ENCODE data around the gene TFF3.

GRCh38 chr21:42288962-42289361, 26.2 kb downstream of the TFF3 start:
- TF ChIP-seq, protein P1, sequence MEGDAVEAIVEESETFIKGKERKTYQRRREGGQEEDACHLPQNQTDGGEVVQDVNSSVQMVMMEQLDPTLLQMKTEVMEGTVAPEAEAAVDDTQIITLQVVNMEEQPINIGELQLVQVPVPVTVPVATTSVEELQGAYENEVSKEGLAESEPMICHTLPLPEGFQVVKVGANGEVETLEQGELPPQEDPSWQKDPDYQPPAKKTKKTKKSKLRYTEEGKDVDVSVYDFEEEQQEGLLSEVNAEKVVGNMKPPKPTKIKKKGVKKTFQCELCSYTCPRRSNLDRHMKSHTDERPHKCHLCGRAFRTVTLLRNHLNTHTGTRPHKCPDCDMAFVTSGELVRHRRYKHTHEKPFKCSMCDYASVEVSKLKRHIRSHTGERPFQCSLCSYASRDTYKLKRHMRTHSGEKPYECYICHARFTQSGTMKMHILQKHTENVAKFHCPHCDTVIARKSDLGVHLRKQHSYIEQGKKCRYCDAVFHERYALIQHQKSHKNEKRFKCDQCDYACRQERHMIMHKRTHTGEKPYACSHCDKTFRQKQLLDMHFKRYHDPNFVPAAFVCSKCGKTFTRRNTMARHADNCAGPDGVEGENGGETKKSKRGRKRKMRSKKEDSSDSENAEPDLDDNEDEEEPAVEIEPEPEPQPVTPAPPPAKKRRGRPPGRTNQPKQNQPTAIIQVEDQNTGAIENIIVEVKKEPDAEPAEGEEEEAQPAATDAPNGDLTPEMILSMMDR (IDR thresholded peaks at IDR 0.05 in 8 of 11, conservative IDR thresholded peaks at IDR 0.05 in 3 of 11): no peak
- TF ChIP-seq POLR2AphosphoS5 (IDR thresholded peaks at IDR 0.05) (no peak), POLR2A (IDR thresholded peaks at IDR 0.05) (no peak)

Measured in spleen (tissue), 7 donors.